Measurements from ENCODE around the gene BRSK1. TPM values are rescaled to one million over a fixed set of nuclear protein-coding genes. Genes with fewer than 3 reads are reported as not detected.

BRSK1 gene
- total and polyA plus RNA-seq, 2 of the 13 experiments (the other 11 are each of a cell fraction or from before 2014, with no cell fraction given): 0.18 to 1.2 TPM

DNA sequence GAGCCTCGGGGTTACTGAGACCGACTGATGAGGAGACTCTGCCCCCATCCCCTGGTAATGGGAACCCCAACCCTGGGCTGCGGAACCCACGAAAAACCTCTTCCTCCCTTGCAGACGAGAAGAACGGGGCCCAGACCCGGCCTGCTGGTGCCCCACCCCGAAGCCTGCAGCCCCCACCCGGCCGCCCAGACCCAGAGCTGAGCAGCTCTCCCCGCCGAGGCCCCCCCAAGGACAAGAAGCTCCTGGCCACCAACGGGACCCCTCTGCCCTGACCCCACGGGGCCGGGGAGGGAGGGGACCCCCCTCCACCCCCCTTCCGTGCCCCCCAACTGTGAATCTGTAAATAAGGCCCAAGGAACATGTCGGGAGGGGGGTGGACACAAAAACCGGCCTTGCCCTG lies 28.0 kb downstream of the BRSK1 start:
- no peak overlapping the region for H2AFZ ChIP-seq (ENCODE audit: low read length)
- WGBS (ENCODE audit: low lambda C conversion rate): 57% methylated on average over 11 of the region's 18 CpGs
- H3K4me1 ChIP-seq (ENCODE audit: insufficient read depth, low read length): peaks cover 14% of the 10 kb centered on the region
- in situ Hi-C loops (cut with HindIII; ENCODE audit: extremely low pct_ligation_motif_present, low pct_unique_long_range_greater_than_20kb): no loop called here
- no peak overlapping the region for H3K27ac ChIP-seq (ENCODE audit: extremely low read length, insufficient read depth, low read length)
- no peaks in the 10 kb centered on the region for H4K20me1 ChIP-seq (ENCODE audit: insufficient read depth, low read length)
- no peaks in the 10 kb centered on the region for H3K36me3 ChIP-seq (replicated peaks in 1 of 2; ENCODE audit: control insufficient read depth in 1 of 2, insufficient read depth in 2 of 2, low read length in 2 of 2)
- ChIA-PET CTCF (ENCODE audit: low intra/inter-chr PET ratio, low total read pairs) (no interaction called here), POLR2A (no interaction called here)
- TF ChIP-seq ZSCAN20 (CRISPR knock-in tag; IDR thresholded peaks at IDR 0.05; ENCODE audit: borderline replicate concordance) (no peak), RFX5 (IDR thresholded peaks at IDR 0.05; ENCODE audit: low read depth, low read length) (no peak), MIXL1 (CRISPR knock-in tag; IDR thresholded peaks at IDR 0.05) (no peak), U2AF2 (IDR thresholded peaks at IDR 0.05; ENCODE audit: low read depth, low read length) (no peak), SP2 (CRISPR knock-in tag; IDR thresholded peaks at IDR 0.05) (no peak), RAD21 (CRISPR knock-in tag; IDR thresholded peaks at IDR 0.05) (no peak), ZNF432 (CRISPR knock-in tag; IDR thresholded peaks at IDR 0.05; ENCODE audit: borderline replicate concordance) (no peak), ZFP62 (CRISPR knock-in tag; IDR thresholded peaks at IDR 0.05) (no peak), TBL1XR1 (IDR thresholded peaks at IDR 0.05; ENCODE audit: borderline replicate concordance, low read length, partially characterized antibody) (no peak), ZFP1 (CRISPR knock-in tag; IDR thresholded peaks at IDR 0.05) (no peak), ZNF251 (CRISPR knock-in tag; IDR thresholded peaks at IDR 0.05) (no peak)
- TF ChIP-seq, protein P1, sequence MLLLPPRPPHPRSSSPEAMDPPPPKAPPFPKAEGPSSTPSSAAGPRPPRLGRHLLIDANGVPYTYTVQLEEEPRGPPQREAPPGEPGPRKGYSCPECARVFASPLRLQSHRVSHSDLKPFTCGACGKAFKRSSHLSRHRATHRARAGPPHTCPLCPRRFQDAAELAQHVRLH (CRISPR knock-in tag; IDR thresholded peaks at IDR 0.05; ENCODE audit: borderline replicate concordance, low read depth): no peak
- TF ChIP-seq, protein P2, sequence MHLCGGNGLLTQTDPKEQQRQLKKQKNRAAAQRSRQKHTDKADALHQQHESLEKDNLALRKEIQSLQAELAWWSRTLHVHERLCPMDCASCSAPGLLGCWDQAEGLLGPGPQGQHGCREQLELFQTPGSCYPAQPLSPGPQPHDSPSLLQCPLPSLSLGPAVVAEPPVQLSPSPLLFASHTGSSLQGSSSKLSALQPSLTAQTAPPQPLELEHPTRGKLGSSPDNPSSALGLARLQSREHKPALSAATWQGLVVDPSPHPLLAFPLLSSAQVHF (CRISPR knock-in tag; IDR thresholded peaks at IDR 0.05): no peak
- TF ChIP-seq, protein P3, sequence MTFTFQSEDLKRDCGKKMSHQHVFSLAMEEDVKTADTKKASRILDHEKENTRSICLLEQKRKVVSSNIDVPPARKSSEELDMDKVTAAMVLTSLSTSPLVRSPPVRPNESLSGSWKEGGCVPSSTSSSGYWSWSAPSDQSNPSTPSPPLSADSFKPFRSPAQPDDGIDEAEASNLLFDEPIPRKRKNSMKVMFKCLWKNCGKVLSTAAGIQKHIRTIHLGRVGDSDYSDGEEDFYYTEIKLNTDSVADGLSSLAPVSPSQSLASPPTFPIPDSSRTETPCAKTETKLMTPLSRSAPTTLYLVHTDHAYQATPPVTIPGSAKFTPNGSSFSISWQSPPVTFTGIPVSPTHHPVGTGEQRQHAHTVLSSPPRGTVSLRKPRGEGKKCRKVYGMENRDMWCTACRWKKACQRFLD (CRISPR knock-in tag; IDR thresholded peaks at IDR 0.05; ENCODE audit: borderline replicate concordance): no peak
- TF ChIP-seq, protein P4, sequence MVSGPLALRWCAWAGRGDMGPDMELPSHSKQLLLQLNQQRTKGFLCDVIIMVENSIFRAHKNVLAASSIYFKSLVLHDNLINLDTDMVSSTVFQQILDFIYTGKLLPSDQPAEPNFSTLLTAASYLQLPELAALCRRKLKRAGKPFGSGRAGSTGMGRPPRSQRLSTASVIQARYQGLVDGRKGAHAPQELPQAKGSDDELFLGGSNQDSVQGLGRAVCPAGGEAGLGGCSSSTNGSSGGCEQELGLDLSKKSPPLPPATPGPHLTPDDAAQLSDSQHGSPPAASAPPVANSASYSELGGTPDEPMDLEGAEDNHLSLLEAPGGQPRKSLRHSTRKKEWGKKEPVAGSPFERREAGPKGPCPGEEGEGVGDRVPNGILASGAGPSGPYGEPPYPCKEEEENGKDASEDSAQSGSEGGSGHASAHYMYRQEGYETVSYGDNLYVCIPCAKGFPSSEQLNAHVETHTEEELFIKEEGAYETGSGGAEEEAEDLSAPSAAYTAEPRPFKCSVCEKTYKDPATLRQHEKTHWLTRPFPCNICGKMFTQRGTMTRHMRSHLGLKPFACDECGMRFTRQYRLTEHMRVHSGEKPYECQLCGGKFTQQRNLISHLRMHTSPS (CRISPR knock-in tag; IDR thresholded peaks at IDR 0.05; ENCODE audit: low read depth): no peak
- TF ChIP-seq, protein P5, sequence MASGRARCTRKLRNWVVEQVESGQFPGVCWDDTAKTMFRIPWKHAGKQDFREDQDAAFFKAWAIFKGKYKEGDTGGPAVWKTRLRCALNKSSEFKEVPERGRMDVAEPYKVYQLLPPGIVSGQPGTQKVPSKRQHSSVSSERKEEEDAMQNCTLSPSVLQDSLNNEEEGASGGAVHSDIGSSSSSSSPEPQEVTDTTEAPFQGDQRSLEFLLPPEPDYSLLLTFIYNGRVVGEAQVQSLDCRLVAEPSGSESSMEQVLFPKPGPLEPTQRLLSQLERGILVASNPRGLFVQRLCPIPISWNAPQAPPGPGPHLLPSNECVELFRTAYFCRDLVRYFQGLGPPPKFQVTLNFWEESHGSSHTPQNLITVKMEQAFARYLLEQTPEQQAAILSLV (CRISPR knock-in tag; IDR thresholded peaks at IDR 0.05; ENCODE audit: borderline replicate concordance): no peak
- TF ChIP-seq, protein P6, sequence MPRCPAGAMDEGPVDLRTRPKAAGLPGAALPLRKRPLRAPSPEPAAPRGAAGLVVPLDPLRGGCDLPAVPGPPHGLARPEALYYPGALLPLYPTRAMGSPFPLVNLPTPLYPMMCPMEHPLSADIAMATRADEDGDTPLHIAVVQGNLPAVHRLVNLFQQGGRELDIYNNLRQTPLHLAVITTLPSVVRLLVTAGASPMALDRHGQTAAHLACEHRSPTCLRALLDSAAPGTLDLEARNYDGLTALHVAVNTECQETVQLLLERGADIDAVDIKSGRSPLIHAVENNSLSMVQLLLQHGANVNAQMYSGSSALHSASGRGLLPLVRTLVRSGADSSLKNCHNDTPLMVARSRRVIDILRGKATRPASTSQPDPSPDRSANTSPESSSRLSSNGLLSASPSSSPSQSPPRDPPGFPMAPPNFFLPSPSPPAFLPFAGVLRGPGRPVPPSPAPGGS (CRISPR knock-in tag; IDR thresholded peaks at IDR 0.05): no peak
- DNase-seq (ENCODE audit: low spot score): no peak
- H3K9me3 ChIP-seq (ENCODE audit: low read length): no peaks in the 10 kb centered on the region
- H3K4me2 ChIP-seq (ENCODE audit: low read depth, low read length): no peak overlapping the region
- ATAC-seq: no peak
- intact Hi-C loops (cut with micrococcal nuclease; ENCODE audit: unreplicated experiment): no loop called here
- H3K4me3 ChIP-seq (replicated peaks in 1 of 3; ENCODE audit: insufficient read depth in 1 of 3, low read depth in 2 of 3, low read length in 3 of 3): no peak overlapping the region
- no peak for FAIRE-seq
- no peaks in the 10 kb centered on the region for H3K79me2 ChIP-seq (ENCODE audit: insufficient read depth, low read length)
- BruUV-seq (replicated peaks): no TSS peak
- peaks cover 0 to 5% of the 10 kb centered on the region in 2 experiments; a peak in 1 of 5 replicates for H3K27me3 ChIP-seq (ENCODE audit: control insufficient read depth in 1 of 2, insufficient read depth in 2 of 2, low read length in 2 of 2)
- no peak overlapping the region for H3K9ac ChIP-seq (ENCODE audit: insufficient read depth, low read depth, low read length)
